Epithelial cell of proximal tubule (primary cell): Measurements from ENCODE around the gene TMEM170A. TPM values are rescaled to one million over a fixed set of nuclear protein-coding genes. Genes with fewer than 3 reads are reported as not detected.
"Not testable (repeated sequence)": the region's sequence is repeated elsewhere in the genome, so short reads cannot be mapped to it uniquely, and the experiment has no call there.

Experiments
- DNase-seq: peaks from one replicate; pipeline ENCODE4 v3.0.0-alpha.2; 2011; ENCODE audit warnings: low read depth
- H3K4me3 ChIP-seq: 2 replicates; pipeline ENCODE4 v1.5.1; 2011; ENCODE audit warnings: low read depth, mild to moderate bottlenecking, low read length
- CTCF ChIP-seq: conservative IDR thresholded peaks from 2 replicates; pipeline ENCODE4 v1.5.1; 2012; ENCODE audit warnings: low read depth, mild to moderate bottlenecking, low read length
- total RNA-seq: library from RNA; depleted of rRNA; stranded (reverse); fragments of >200 nt; gene quantifications from 2 replicates; pipeline ENCODE4 v1.2.3, GENCODE V29; 2015

TMEM170A gene
- 17.1 and 28.8 TPM in 2 replicates for total RNA-seq

- peak; percentile 69 for DNase-seq
- peak within 1 kb of the TSS; percentile 91 for H3K4me3 ChIP-seq
- peak; percentile 100 for TF ChIP-seq CTCF
These were observed at the start of gene TMEM170A for GRCh38 chr16:75464122-75464918. Gene TMEM170A, minus strand, starts transcription at chr16:75464689. Its CDS starts 89 bp downstream, at chr16:75464600.

GRCh38 chr16:75506574-75506973, 42.1 kb upstream of the TMEM170A start:
- no peak overlapping the region for H3K4me3 ChIP-seq
- no peak for TF ChIP-seq CTCF
- DNase-seq: peak; percentile 67

GRCh38 chr16:75506107-75506506, 41.6 kb upstream of the TMEM170A start:
- no peak for TF ChIP-seq CTCF
- no peak overlapping the region for H3K4me3 ChIP-seq
- DNase-seq: no peak

GRCh38 chr16:75503801-75504200, 39.3 kb upstream of the TMEM170A start:
- no peak overlapping the region for H3K4me3 ChIP-seq
- no peak for TF ChIP-seq CTCF
- no peak for DNase-seq

GRCh38 chr16:75502916-75503605, 38.6 kb upstream of the TMEM170A start:
- TF ChIP-seq CTCF: no peak
- H3K4me3 ChIP-seq: no peak overlapping the region
- no peak for DNase-seq

GRCh38 chr16:75501820-75502219, 37.3 kb upstream of the TMEM170A start:
- not testable (repeated sequence) for DNase-seq, H3K4me3 ChIP-seq

- no peak overlapping the region for H3K4me3 ChIP-seq
- no peak for DNase-seq
These were observed 36.9 kb upstream of the TMEM170A start for GRCh38 chr16:75501359-75501758.

GRCh38 chr16:75498605-75499322, 34.3 kb upstream of the TMEM170A start:
- not testable (repeated sequence) for H3K4me3 ChIP-seq, DNase-seq

More at GRCh38 chr16:75501359-75501758, 36.9 kb upstream of the TMEM170A start:
- no peak for TF ChIP-seq CTCF
